ENCODE data around the gene SPRR2G.
"Not testable (repeated sequence)": the region's sequence is repeated elsewhere in the genome, so short reads cannot be mapped to it uniquely, and the experiment has no call there.

- TF ChIP-seq, protein P1, sequence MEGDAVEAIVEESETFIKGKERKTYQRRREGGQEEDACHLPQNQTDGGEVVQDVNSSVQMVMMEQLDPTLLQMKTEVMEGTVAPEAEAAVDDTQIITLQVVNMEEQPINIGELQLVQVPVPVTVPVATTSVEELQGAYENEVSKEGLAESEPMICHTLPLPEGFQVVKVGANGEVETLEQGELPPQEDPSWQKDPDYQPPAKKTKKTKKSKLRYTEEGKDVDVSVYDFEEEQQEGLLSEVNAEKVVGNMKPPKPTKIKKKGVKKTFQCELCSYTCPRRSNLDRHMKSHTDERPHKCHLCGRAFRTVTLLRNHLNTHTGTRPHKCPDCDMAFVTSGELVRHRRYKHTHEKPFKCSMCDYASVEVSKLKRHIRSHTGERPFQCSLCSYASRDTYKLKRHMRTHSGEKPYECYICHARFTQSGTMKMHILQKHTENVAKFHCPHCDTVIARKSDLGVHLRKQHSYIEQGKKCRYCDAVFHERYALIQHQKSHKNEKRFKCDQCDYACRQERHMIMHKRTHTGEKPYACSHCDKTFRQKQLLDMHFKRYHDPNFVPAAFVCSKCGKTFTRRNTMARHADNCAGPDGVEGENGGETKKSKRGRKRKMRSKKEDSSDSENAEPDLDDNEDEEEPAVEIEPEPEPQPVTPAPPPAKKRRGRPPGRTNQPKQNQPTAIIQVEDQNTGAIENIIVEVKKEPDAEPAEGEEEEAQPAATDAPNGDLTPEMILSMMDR (IDR thresholded peaks at IDR 0.05; ENCODE audit: low read length) = not testable (repeated sequence)
- not testable (repeated sequence) for TF ChIP-seq EZH2 (IDR thresholded peaks at IDR 0.05; ENCODE audit: borderline replicate concordance, low read length)
Measured at GRCh38 chr1:153128688-153129087, 22.0 kb downstream of the SPRR2G start.

Data from OCI-LY1 (cell line).